Fibroblast of lung (primary cell): ENCODE results near the gene TRA2B.

Experiments
- EZH2 ChIP-seq: IDR thresholded peaks from 2 replicates; pipeline ENCODE4 v1.5.1; 2012; ENCODE audit warnings: low read length, control low read depth, mild to moderate bottlenecking; ENCODE audit errors: missing control alignments
- TF ChIP-seq, protein P1 (sequence below), 2 donors: IDR thresholded peaks in 1 of 2; conservative IDR thresholded peaks in 1 of 2; 1 replicate in 1 of 2; 2 replicates in 1 of 2; pipeline ENCODE4 v1.5.1; 2011 to 2012; ENCODE audit warnings: low read length in 2 of 2, control low read depth in 1 of 2, inconsistent platforms in 1 of 2, low read depth in 1 of 2, mild to moderate bottlenecking in 1 of 2

DNA sequence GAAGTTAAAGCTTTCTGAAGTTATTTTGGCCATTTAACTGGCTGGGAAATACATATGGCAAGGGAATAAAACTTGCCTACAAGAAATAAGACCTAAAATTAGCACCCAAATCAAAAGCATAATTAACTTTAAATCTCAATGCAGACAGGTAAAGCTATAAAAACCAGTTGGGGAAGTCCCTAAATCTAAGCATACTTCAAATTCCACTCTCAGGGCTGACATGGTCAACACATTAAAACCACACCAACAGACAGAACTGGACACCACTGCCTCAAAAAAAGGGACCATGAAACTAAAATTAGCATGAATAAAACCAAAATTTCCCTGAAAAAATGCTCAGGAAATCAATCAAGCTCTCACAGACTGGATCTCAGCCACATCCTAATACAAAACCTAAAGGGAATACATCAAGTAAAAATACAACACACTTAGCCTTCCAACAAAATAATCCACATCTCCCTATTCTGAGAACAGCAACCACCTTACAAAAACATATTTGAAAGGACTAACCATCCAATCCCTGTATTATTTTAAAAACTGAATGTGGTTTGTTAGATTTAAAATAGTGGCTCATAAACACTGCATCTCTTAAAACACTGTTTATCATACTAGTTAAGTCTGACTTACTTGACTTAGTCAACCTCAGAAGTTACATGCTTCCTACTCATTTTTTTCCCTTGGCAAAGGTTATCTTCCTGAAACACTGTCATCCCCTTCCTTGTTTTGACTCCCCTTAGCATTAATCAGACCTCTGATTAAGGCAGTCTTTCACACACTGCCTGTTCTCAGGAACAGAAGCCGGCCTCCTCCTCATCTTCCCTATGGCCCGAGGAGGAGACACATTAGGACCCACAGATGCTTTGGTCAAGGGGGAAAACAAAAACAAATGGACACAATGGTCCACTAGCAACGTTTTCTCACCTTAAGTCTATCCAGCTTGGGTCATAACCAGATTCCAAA, 8.3 kb downstream of the TRA2B start:
- TF ChIP-seq EZH2 = no peak
- TF ChIP-seq, protein P1, sequence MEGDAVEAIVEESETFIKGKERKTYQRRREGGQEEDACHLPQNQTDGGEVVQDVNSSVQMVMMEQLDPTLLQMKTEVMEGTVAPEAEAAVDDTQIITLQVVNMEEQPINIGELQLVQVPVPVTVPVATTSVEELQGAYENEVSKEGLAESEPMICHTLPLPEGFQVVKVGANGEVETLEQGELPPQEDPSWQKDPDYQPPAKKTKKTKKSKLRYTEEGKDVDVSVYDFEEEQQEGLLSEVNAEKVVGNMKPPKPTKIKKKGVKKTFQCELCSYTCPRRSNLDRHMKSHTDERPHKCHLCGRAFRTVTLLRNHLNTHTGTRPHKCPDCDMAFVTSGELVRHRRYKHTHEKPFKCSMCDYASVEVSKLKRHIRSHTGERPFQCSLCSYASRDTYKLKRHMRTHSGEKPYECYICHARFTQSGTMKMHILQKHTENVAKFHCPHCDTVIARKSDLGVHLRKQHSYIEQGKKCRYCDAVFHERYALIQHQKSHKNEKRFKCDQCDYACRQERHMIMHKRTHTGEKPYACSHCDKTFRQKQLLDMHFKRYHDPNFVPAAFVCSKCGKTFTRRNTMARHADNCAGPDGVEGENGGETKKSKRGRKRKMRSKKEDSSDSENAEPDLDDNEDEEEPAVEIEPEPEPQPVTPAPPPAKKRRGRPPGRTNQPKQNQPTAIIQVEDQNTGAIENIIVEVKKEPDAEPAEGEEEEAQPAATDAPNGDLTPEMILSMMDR (conservative IDR thresholded peaks at IDR 0.05 in 1 of 2, IDR thresholded peaks at IDR 0.05 in 1 of 2; ENCODE audit: low read depth in 1 of 2, low read length in 2 of 2) = no peak
